ENCODE data around the gene SSR4.

Gene SSR4

GRCh38 chrX:153782313-153782712 lies 12.2 kb upstream of the SSR4 start:
- peak; percentile 87 for DNase-seq

GRCh38 chrX:153782871-153783270 lies 11.6 kb upstream of the SSR4 start:
- DNase-seq, result no peak

GRCh38 chrX:153783378-153784013 lies 11.0 kb upstream of the SSR4 start:
- no peak for DNase-seq

GRCh38 chrX:153784325-153784967 lies 10.0 kb upstream of the SSR4 start:
- no peak for DNase-seq

- DNase-seq, result no peak
These were observed 7.8 kb upstream of the SSR4 start for GRCh38 chrX:153786669-153787068.

GRCh38 chrX:153789654-153790053 lies 4.8 kb upstream of the SSR4 start:
- no peak for DNase-seq

GRCh38 chrX:153791104-153791852 lies 3.2 kb upstream of the SSR4 start:
- no peak for DNase-seq

- DNase-seq, result peak; percentile 56
These were observed 2.1 kb upstream of the SSR4 start for GRCh38 chrX:153792368-153792767.

- DNase-seq, result no peak
These were observed 1.2 kb upstream of the SSR4 start for GRCh38 chrX:153793291-153793690.

GRCh38 chrX:153794897-153795816 lies 689 bp downstream of the SSR4 start:
- DNase-seq, result no peak

GRCh38 chrX:153797415-153798015 lies 3.0 kb downstream of the SSR4 start:
- no peak for DNase-seq

- DNase-seq, result no peak
These were observed 4.9 kb downstream of the SSR4 start for GRCh38 chrX:153799326-153799725.

GRCh38 chrX:153800177-153800722 lies 5.8 kb downstream of the SSR4 start:
- no peak for DNase-seq

GRCh38 chrX:153800746-153801145 lies 6.3 kb downstream of the SSR4 start:
- DNase-seq, result peak; percentile 40

- no peak for DNase-seq
These were observed 7.2 kb downstream of the SSR4 start for GRCh38 chrX:153801669-153802068.

GRCh38 chrX:153802513-153803045 lies 8.1 kb downstream of the SSR4 start:
- DNase-seq, result no peak

- DNase-seq, result no peak
These were observed 9.0 kb downstream of the SSR4 start for GRCh38 chrX:153803211-153804099.

GRCh38 chrX:153804100-153804595 lies 9.7 kb downstream of the SSR4 start:
- DNase-seq, result no peak

GRCh38 chrX:153804621-153805020 lies 10.2 kb downstream of the SSR4 start:
- no peak for DNase-seq

- no peak for DNase-seq
These were observed 11.0 kb downstream of the SSR4 start for GRCh38 chrX:153805436-153805835.
